ENCODE measurements around the gene HFE.

- no peak for TF ChIP-seq CTCF (IDR thresholded peaks at IDR 0.05)
- no peak for TF ChIP-seq POLR2A (IDR thresholded peaks at IDR 0.05)
- TF ChIP-seq POLR2AphosphoS5 (IDR thresholded peaks at IDR 0.05), result no peak
Observed at GRCh38 chr6:26067367-26067766, 19.9 kb upstream of the HFE start.
